Liver (tissue), 9 donors: ENCODE data around the gene SHBG. TPM values are rescaled to one million over a fixed set of nuclear protein-coding genes. Genes with fewer than 3 reads are reported as not detected.
A peak's percentile ranks its signal among the peaks of the same experiment; 100 is the strongest.

ENCODE experiments used
- DNase-seq: peaks from one replicate; pipeline ENCODE4 v3.0.0-alpha.2; 2017; ENCODE audit warnings: low spot score
- H3K27ac ChIP-seq, 2 donors: one replicate each; pipeline ENCODE4 v1.7.0; 2013; ENCODE audit warnings: inconsistent platforms in 2 of 2, low read length in 2 of 2, control low read depth in 1 of 2, low read depth in 1 of 2, mild to moderate bottlenecking in 1 of 2
- H3K27me3 ChIP-seq, 4 donors: one replicate each; pipeline versions ENCODE4 v1.6.1 to v1.7.0; 2013; ENCODE audit warnings: low read length in 3 of 4, inconsistent platforms in 1 of 4, mild to moderate bottlenecking in 1 of 4, moderate library complexity in 1 of 4; ENCODE audit not compliant: control insufficient read depth in 4 of 4, insufficient read depth in 4 of 4
- H3K36me3 ChIP-seq, 4 donors: one replicate each; pipeline versions ENCODE4 v1.6.1 to v1.7.0; 2013; ENCODE audit warnings: low read length in 3 of 4, mild to moderate bottlenecking in 3 of 4, low read depth in 1 of 4, moderate library complexity in 1 of 4; ENCODE audit not compliant: control insufficient read depth in 4 of 4, insufficient read depth in 3 of 4
- H3K4me1 ChIP-seq, 4 donors: one replicate each; pipeline versions ENCODE4 v1.6.1 to v1.7.0; 2013; ENCODE audit warnings: low read length in 3 of 4, mild to moderate bottlenecking in 3 of 4, moderate library complexity in 1 of 4; ENCODE audit not compliant: control insufficient read depth in 4 of 4, insufficient read depth in 4 of 4
- H3K4me3 ChIP-seq, 3 donors: one replicate each; pipeline versions ENCODE4 v1.6.1 to v1.7.0; 2013; ENCODE audit warnings: low read length in 3 of 3, control low read depth in 1 of 3, low read depth in 1 of 3, mild to moderate bottlenecking in 1 of 3
- H3K9ac ChIP-seq, 2 donors: one replicate each; pipeline ENCODE4 v1.7.0; 2013; ENCODE audit warnings: low read length in 2 of 2, mild to moderate bottlenecking in 2 of 2, moderate library complexity in 2 of 2, control low read depth in 1 of 2, low read depth in 1 of 2
- H3K9me3 ChIP-seq, 4 donors: one replicate each; pipeline versions ENCODE4 v1.6.1 to v1.7.0; 2013; ENCODE audit warnings: low read length in 3 of 4; ENCODE audit not compliant: control insufficient read depth in 4 of 4
- ATF3 ChIP-seq: IDR thresholded peaks from 2 replicates; pipeline ENCODE4 v1.6.1; 2016; ENCODE audit warnings: antibody characterized with exemption
- CTCF ChIP-seq: fragments of 150-350 bp; IDR thresholded peaks from 2 replicates; pipeline ENCODE4 v1.5.1; 2017; ENCODE audit warnings: improper control_type of control experiment, low read depth, low read length; ENCODE audit not compliant: missing input control
- EGR1 ChIP-seq, 2 donors: IDR thresholded peaks; 2 replicates each; pipeline ENCODE4 v1.6.1; 2016 to 2018; ENCODE audit warnings: antibody characterized with exemption in 2 of 2, low read depth in 2 of 2
- FOXA1 ChIP-seq: IDR thresholded peaks from 2 replicates; pipeline ENCODE4 v1.6.1; 2016; ENCODE audit warnings: antibody characterized with exemption
- FOXA2 ChIP-seq: IDR thresholded peaks from 2 replicates; pipeline ENCODE4 v1.6.1; 2016; ENCODE audit warnings: antibody characterized with exemption
- GABPA ChIP-seq, 2 donors: IDR thresholded peaks in 1 of 2; conservative IDR thresholded peaks in 1 of 2; 2 replicates each; pipeline ENCODE4 v1.6.1; 2016; ENCODE audit warnings: antibody characterized with exemption in 2 of 2, mild to moderate bottlenecking in 1 of 2, moderate library complexity in 1 of 2
- HNF4A ChIP-seq, 2 donors: conservative IDR thresholded peaks; 2 replicates each; pipeline ENCODE4 v1.6.1; 2016; ENCODE audit warnings: antibody characterized with exemption in 2 of 2, mild to moderate bottlenecking in 2 of 2
- HNF4G ChIP-seq: IDR thresholded peaks from 2 replicates; pipeline ENCODE4 v1.6.1; 2016; ENCODE audit warnings: antibody characterized with exemption
- JUND ChIP-seq, 2 donors: IDR thresholded peaks; 2 replicates each; pipeline ENCODE4 v1.6.1; 2016; ENCODE audit warnings: antibody characterized with exemption in 2 of 2
- MAX ChIP-seq: IDR thresholded peaks from 2 replicates; pipeline ENCODE4 v1.6.1; 2016; ENCODE audit warnings: antibody characterized with exemption
- NR2F2 ChIP-seq: IDR thresholded peaks from 2 replicates; pipeline ENCODE4 v1.6.1; 2016; ENCODE audit warnings: antibody characterized with exemption
- RAD21 ChIP-seq, 2 donors: IDR thresholded peaks; 2 replicates each; pipeline ENCODE4 v1.6.1; 2016; ENCODE audit warnings: antibody characterized with exemption in 2 of 2, mild to moderate bottlenecking in 2 of 2
- REST ChIP-seq: IDR thresholded peaks from 2 replicates; pipeline ENCODE4 v1.6.1; 2016; ENCODE audit warnings: antibody characterized with exemption, mild to moderate bottlenecking
- RXRA ChIP-seq, 2 donors: IDR thresholded peaks; 2 replicates each; pipeline ENCODE4 v1.6.1; 2017 to 2018; ENCODE audit warnings: antibody characterized with exemption in 2 of 2, mild to moderate bottlenecking in 1 of 2
- SP1 ChIP-seq: IDR thresholded peaks from 2 replicates; pipeline ENCODE4 v1.6.1; 2018; ENCODE audit warnings: antibody characterized with exemption, mild to moderate bottlenecking
- ZBTB33 ChIP-seq: IDR thresholded peaks from 2 replicates; pipeline ENCODE4 v1.6.1; 2016; ENCODE audit warnings: antibody characterized with exemption
- WGBS: extraction: QIAGEN DNeasy Blood & Tissue Kit; methylation state at CpG from one replicate; pipeline ENCODE4 v1.1.7; 2013; 5-methylcytosine and 5-hydroxymethylcytosine counted together
- polyA plus RNA-seq, 2 donors: library from polyadenylated mRNA; stranded (reverse) in 1 of 2; unstranded in 1 of 2; fragments of 200-250 nt in 1 of 2; fragments of >200 nt in 1 of 2; fragmentation: Nextera tagmentation in 1 of 2; extraction: Ambion mirVana in 1 of 2; gene quantifications; one replicate each; pipeline versions ENCODE4 v1.2.1 to v1.2.3, GENCODE V29; 2013 to 2015
- total RNA-seq, 2 donors: library from RNA; depleted of rRNA; stranded (reverse); fragments of >200 nt; gene quantifications; one replicate each; pipeline ENCODE4 v1.2.3, GENCODE V29; 2014
- donor health status: healthy.
- donor health status: healthy.
- donor health status: healthy.
- donor health status: healthy.
- donor health status: healthy.

Gene SHBG
- total and polyA plus RNA-seq, 4 donors, result 3.5 to 61.6 (median 22.2) TPM

GRCh38 chr17:7588553-7589203, 41.3 kb upstream of the SHBG start:
- Histone ChIP-seq H3K27ac (no peak overlapping the region), H3K36me3 (peaks cover 20 to 42% (median 27%) of the 10 kb centered on the region in 4 donors), H3K9ac (no peak overlapping the region), H3K27me3 (no peaks in the 10 kb centered on the region), H3K9me3 (no peaks in the 10 kb centered on the region), H3K4me1 (peaks cover 2 to 16% (median 5%) of the 10 kb centered on the region in 4 donors), H3K4me3 (no peak overlapping the region)
- no peak for DNase-seq
- no peak for TF ChIP-seq FOXA1
- TF ChIP-seq JUND (IDR thresholded peaks at IDR 0.05), result no peak
- no peak for TF ChIP-seq SP1
- no peak for TF ChIP-seq FOXA2
- no peak for TF ChIP-seq MAX
- no peak for TF ChIP-seq RXRA (IDR thresholded peaks at IDR 0.05)
- no peak for TF ChIP-seq NR2F2
- TF ChIP-seq GABPA (IDR thresholded peaks at IDR 0.05 in 1 of 2, conservative IDR thresholded peaks at IDR 0.05 in 1 of 2), result no peak
- no peak for TF ChIP-seq HNF4A (conservative IDR thresholded peaks at IDR 0.05)
- no peak for TF ChIP-seq RAD21 (IDR thresholded peaks at IDR 0.05)
- 84% methylated on average over 30 of the region's 30 CpGs for WGBS

GRCh38 chr17:7589204-7589868, 40.6 kb upstream of the SHBG start:
- TF ChIP-seq JUND (IDR thresholded peaks at IDR 0.05) (no peak), FOXA1 (no peak), EGR1 (IDR thresholded peaks at IDR 0.05; ENCODE audit: low read depth in 2 of 2) (no peak), RAD21 (IDR thresholded peaks at IDR 0.05) (peak; percentile 76 to 88), ZBTB33 (no peak), CTCF (peak; percentile 73), RXRA (IDR thresholded peaks at IDR 0.05) (no peak), ATF3 (no peak), SP1 (peak; percentile 27), FOXA2 (no peak), REST (no peak), HNF4G (no peak)
- Histone ChIP-seq H3K9me3 (no peaks in the 10 kb centered on the region), H3K4me1 (peaks cover 2 to 14% (median 5%) of the 10 kb centered on the region in 4 donors), H3K4me3 (no peak overlapping the region), H3K27ac (no peak overlapping the region), H3K27me3 (no peaks in the 10 kb centered on the region), H3K9ac (no peak overlapping the region), H3K36me3 (peaks cover 24 to 49% (median 34%) of the 10 kb centered on the region in 4 donors)
- WGBS, result 37% methylated on average over 56 of the region's 56 CpGs
- DNase-seq, result peak; percentile 77
